GM18511 (cell line): ENCODE results near the gene PPP4R3A.
"Not testable (repeated sequence)": the region's sequence is repeated elsewhere in the genome, so short reads cannot be mapped to it uniquely, and the experiment has no call there.

ENCODE experiments used
- ATAC-seq: cut with Tn5 transposase; IDR thresholded peaks from one replicate; pipeline ENCODE4 v1.9.1; 2021; ENCODE audit warnings: mild to moderate bottlenecking, moderate library complexity; ENCODE audit not compliant: unreplicated experiment

Gene PPP4R3A

GRCh38 chr14:91444335-91445020 is 65.6 kb downstream of the PPP4R3A start:
- no peak for ATAC-seq

GRCh38 chr14:91439345-91439744 is 70.8 kb downstream of the PPP4R3A start:
- ATAC-seq, result no peak

- ATAC-seq, result no peak
Measured at GRCh38 chr14:91438845-91439244, 71.3 kb downstream of the PPP4R3A start.

- not testable (repeated sequence) for ATAC-seq
Measured at GRCh38 chr14:91436266-91436665, 73.8 kb downstream of the PPP4R3A start.

GRCh38 chr14:91429385-91429784 is 80.7 kb downstream of the PPP4R3A start:
- no peak for ATAC-seq

DNA sequence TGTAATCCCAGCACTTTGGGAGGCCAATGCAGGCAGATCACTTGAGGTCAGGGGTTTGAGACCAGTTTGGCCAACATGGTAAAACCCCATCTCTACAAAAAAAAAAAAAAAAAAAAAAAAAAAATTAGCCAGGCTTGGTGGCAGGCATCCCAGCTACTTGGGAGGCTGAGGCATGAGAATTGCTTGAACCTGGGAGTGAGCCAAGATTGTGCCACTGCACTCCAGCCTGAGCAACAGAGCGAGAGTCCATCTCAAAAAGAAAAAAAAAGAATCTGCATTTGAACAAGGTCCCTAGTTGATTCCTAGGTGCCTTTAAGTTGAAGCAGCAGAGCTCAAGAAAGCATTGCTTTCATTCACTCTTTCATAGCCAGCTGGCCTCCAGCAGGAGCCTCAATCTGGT is 81.2 kb downstream of the PPP4R3A start:
- ATAC-seq, result not testable (repeated sequence)

DNA sequence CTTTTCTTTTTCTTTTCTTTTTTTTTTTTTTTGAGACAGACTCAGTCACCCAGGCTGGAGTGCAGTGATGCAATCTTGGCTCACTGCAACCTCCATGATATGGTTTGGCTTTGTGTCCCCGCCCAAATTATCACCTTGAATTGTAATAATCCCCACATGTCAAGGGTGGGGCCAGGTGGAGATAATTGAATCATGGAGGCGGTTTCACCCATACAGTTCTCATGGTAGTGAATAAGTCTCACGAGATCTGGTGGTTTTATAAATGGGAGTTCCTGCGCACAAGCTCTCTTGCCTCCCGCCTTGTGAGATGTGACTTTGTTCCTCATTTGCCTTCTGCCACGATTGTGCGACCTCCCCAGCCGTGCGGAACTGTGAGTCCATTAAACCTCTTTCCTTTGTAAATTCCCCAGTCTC is 84.6 kb downstream of the PPP4R3A start:
- ATAC-seq, result not testable (repeated sequence)

DNA sequence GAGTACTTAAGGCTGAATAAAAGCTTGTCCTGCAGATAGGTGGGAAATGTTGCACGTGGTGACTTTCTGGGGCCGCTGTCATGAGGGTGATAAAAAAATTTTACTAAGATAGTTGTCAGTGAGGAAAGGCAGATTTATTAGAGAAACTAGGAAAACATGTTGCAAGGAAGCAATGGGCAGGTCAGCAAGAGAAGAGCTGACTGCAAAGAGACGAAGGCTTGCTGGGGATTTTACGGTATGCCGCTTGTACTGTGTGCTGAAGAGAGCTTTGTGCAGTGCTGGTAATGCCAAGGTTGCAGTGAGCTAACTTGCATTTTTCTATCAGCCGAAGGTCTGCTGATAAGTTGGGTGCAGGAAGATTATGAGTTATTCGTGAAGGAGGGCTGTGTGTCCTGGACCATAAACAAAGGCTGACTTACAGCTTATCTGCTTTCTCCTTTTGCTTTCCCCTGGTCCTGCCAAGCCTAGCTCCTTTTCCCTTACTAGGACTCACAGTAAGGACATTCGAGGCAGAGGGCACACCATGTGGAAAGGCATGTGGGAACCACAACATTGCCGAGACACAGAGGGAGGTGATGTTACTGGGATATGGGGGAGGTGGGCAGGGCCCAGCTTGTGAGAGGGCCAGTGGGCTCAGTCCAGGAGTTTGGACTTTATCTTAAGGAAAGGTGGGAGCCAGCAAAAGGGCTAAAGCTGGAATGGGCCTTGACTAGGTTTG is 85.1 kb downstream of the PPP4R3A start:
- no peak for ATAC-seq

DNA sequence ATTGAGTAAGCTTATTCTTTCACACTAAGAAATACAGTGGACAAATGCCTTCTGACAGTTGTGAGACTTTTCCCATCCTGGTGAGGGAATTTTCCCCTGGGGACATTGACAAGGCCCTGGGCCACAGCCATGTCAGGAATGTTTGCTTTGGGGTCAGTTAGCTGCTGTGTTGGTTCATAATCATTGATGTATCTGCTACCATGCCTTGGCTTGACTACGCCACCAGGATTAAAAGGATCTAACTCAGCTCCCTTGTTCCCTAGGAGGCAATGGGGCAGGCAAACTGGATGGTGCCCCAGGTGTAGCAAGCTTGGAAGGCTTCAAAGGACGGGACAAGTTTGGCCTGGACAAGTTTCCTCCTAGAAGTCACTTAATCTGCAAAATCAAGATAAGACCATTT is 89.4 kb downstream of the PPP4R3A start:
- ATAC-seq, result no peak

DNA sequence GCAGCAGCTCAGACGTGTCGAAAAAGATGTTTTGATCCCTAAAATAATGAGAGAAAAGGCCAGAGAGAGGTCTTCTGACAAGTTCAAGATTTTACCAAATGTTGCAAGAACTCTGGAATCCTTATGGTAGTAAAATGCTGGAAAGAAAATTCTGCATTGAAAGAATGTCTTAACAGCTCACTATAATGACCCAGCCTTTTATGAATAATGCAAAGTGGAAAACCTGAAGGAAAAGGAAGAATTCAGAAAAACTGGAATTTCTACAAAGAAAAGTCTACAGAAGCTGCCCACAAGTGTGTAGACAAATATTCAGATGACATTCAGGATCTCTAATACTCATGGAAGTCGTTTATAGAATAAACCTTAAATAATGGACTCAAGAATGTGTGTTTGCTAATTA is 90.7 kb downstream of the PPP4R3A start:
- ATAC-seq, result no peak

DNA sequence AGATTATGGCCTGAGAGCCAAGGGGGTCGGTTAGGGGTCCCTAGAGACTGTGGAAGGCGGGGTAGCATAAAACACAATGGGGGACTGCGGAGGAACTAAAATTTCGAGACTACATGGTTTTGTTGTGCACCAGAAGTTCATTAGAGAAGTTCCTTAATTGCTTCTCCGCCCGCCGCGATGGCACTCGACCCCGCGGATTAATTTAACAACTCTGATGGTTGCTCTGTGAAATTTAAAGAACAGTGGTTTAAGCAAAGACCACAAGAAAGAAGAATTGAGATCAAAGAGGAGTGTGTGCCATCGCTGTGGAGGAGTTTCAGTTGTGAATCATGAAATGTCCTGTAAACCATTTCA is 91.1 kb downstream of the PPP4R3A start:
- ATAC-seq, result no peak

GRCh38 chr14:91418387-91419043 is 91.6 kb downstream of the PPP4R3A start:
- ATAC-seq, result peak; percentile 29

DNA sequence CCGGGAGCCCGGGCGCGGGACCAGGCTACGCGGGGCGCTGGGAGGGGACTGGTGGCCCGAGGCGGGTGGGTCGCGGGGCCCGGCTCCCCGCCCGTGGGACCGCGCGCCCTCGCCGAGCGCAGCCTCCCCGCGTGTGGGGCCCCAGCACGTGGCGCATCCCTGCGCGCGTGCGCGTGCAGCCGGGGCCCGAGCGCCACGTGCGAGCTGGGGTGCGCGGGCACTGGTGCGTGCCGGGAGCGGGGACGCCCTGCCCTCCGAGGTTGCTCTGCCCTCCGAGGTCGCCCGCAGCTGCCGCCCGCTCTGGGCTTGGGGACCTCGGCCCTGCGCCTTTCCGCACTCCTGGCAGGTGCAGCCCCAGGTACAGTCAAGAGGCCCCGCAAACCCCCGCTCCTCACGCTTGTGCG is 92.1 kb downstream of the PPP4R3A start:
- peak; percentile 26 for ATAC-seq

- ATAC-seq, result peak; percentile 50
Measured at GRCh38 chr14:91417120-91417982, 92.8 kb downstream of the PPP4R3A start, which contains the start of gene CCDC88C. CCDC88C (minus strand) TSS chr14:91417820; CDS start chr14:91417690, 130 bp downstream.

DNA sequence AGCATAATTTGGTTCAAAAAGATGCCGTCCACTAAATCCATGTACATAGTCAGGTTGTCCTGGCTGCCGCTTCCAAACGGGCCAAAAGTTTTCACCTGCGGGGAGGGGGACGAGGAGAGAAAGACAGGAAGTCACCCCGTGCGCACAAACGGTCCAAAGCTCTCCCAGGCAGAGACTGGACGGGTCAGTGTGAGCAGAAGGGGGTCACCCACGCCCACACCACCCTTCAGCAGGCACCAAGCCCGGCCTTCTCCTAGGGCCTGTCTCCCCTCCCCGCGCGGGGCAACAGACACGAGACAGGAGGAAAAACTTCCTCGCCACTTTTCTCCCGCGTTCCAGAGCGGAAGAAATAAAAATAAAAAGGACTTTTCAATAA is 93.4 kb downstream of the PPP4R3A start:
- no peak for ATAC-seq

- peak; percentile 71 for ATAC-seq
Measured at GRCh38 chr14:91415794-91416743, 94.0 kb downstream of the PPP4R3A start.

DNA sequence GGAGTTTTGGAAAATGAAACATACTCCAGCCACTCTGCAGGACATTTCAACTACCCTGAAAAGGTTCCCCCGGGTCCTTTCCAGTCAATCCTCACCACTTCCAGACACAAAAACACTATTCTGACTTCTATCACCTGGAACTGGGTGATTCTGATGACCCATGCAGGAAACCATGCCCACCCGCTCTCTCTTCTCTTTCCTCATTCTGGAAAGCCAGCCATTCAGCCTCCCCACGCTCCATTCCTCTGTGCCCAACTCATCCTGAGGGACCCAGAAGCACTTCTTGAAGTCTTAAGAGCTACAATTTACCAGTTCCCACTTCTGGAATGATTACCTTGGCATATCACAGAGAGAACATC is 95.7 kb downstream of the PPP4R3A start:
- no peak for ATAC-seq

DNA sequence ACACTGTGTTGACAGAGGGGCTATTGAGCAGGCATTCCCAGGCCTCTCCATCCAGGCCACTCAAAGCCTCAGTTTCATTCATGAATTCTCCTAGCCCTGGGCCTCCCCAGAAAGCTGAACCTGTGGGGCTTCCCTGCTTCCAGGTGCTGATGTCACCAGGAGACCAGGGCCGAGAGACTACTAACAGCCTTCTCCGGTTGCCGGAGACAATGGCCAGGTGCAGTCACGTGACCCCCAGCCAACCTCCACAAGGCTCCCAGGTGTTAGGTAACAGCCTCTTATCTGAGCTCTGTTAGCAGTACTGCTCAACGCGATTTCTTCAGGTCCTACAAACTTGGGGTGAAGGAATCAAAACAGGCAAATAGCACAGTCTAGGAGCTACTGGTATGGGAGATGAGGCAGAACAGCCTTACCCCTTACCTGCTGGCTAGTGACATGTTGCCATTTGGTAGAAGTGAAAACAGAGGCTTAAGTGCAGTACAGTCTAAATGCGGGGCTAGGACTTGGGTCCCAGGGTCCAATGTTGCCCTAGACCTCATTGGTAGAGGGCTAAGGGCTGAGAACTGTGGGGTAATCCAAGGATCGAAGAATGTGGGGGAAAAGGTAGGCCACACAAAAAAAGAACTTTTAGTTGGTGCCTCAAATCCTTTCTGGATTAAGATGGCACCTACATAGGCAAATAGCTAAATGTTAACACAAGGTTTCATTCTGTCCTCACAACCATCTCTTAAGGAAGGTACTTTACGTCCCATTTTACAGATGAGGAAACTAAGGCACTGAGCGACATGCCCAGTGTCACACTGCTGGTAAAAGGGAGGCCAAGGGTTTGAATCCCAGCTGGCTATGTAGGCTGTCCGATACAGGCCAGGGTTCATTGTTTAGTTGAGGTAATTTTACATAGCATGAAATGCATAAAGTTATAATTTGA is 96.3 kb downstream of the PPP4R3A start:
- no peak for ATAC-seq

GRCh38 chr14:91412939-91413338 is 97.2 kb downstream of the PPP4R3A start:
- no peak for ATAC-seq
